Measurements from ENCODE around the gene PTPN14. TPM values are rescaled to one million over a fixed set of nuclear protein-coding genes. Genes with fewer than 3 reads are reported as not detected.
A peak's percentile ranks its signal among the peaks of the same experiment; 100 is the strongest.

The PTPN14 gene
- total RNA-seq, 1 donor from 2014 or later = 136 TPM

- TF ChIP-seq, protein P1, sequence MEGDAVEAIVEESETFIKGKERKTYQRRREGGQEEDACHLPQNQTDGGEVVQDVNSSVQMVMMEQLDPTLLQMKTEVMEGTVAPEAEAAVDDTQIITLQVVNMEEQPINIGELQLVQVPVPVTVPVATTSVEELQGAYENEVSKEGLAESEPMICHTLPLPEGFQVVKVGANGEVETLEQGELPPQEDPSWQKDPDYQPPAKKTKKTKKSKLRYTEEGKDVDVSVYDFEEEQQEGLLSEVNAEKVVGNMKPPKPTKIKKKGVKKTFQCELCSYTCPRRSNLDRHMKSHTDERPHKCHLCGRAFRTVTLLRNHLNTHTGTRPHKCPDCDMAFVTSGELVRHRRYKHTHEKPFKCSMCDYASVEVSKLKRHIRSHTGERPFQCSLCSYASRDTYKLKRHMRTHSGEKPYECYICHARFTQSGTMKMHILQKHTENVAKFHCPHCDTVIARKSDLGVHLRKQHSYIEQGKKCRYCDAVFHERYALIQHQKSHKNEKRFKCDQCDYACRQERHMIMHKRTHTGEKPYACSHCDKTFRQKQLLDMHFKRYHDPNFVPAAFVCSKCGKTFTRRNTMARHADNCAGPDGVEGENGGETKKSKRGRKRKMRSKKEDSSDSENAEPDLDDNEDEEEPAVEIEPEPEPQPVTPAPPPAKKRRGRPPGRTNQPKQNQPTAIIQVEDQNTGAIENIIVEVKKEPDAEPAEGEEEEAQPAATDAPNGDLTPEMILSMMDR (IDR thresholded peaks at IDR 0.05) = no peak
- no peak for DNase-seq (ENCODE audit: low spot score)
- no peak overlapping the region for H3K27ac Mint-ChIP-seq (ENCODE audit: unreplicated experiment)
- H3K4me1 Mint-ChIP-seq (ENCODE audit: low read depth) = peaks cover 64% of the 10 kb centered on the region
- no peaks in the 10 kb centered on the region for H3K27me3 Mint-ChIP-seq (ENCODE audit: low read depth)
- no peaks in the 10 kb centered on the region for H3K9me3 Mint-ChIP-seq (ENCODE audit: low read depth)
- H3K4me3 Mint-ChIP-seq (ENCODE audit: unreplicated experiment) = no peak overlapping the region
- peaks cover 7% of the 10 kb centered on the region for H3K36me3 Mint-ChIP-seq (ENCODE audit: low read depth)
Measured at GRCh38 chr1:214462882-214463281, 88.5 kb downstream of the PTPN14 start.

- H3K9me3 Mint-ChIP-seq (ENCODE audit: low read depth) = no peaks in the 10 kb centered on the region
- H3K4me1 Mint-ChIP-seq (ENCODE audit: low read depth) = peaks cover 57% of the 10 kb centered on the region
- H3K27ac Mint-ChIP-seq (ENCODE audit: unreplicated experiment) = no peak overlapping the region
- H3K36me3 Mint-ChIP-seq (ENCODE audit: low read depth) = peaks cover 7% of the 10 kb centered on the region
- H3K27me3 Mint-ChIP-seq (ENCODE audit: low read depth) = no peaks in the 10 kb centered on the region
- TF ChIP-seq, protein P1 (IDR thresholded peaks at IDR 0.05) = no peak
- H3K4me3 Mint-ChIP-seq (ENCODE audit: unreplicated experiment) = no peak overlapping the region
- no peak for DNase-seq (ENCODE audit: low spot score)
Measured at GRCh38 chr1:214461305-214461704, 90.1 kb downstream of the PTPN14 start.

- Mint-ChIP-seq H3K4me1 (ENCODE audit: low read depth) (peaks cover 63% of the 10 kb centered on the region), H3K27me3 (ENCODE audit: low read depth) (no peaks in the 10 kb centered on the region), H3K9me3 (ENCODE audit: low read depth) (no peaks in the 10 kb centered on the region), H3K36me3 (ENCODE audit: low read depth) (peaks cover 7% of the 10 kb centered on the region), H3K27ac (ENCODE audit: unreplicated experiment) (peak overlapping the region; percentile 76), H3K4me3 (ENCODE audit: unreplicated experiment) (no peak overlapping the region)
- TF ChIP-seq, protein P1 (IDR thresholded peaks at IDR 0.05) = no peak
- DNase-seq (ENCODE audit: low spot score) = no peak
Measured at GRCh38 chr1:214460304-214460916, 91.0 kb downstream of the PTPN14 start.

DNA sequence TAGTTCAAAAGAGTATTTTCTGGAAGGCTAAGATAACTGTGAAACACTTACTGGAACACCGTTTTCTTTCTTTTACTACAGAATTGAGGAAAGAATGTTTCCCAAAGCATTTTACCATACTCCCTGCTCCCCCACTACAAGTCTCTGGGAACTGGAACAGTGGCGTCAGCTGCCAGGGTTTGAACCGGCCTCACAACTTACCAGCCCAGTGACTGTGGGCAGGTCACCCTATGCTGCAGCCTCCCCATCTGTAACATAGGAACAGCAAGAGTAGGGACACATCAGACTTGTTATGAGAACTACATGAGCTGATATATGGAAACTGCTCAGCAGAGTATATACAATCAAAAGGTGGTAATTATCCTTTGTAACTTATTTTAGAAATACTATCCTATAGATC is 91.5 kb downstream of the PTPN14 start:
- Mint-ChIP-seq H3K4me3 (ENCODE audit: unreplicated experiment) (no peak overlapping the region), H3K4me1 (ENCODE audit: low read depth) (peaks cover 68% of the 10 kb centered on the region), H3K9me3 (ENCODE audit: low read depth) (no peaks in the 10 kb centered on the region), H3K27me3 (ENCODE audit: low read depth) (no peaks in the 10 kb centered on the region), H3K27ac (ENCODE audit: unreplicated experiment) (peak overlapping the region; percentile 76), H3K36me3 (ENCODE audit: low read depth) (peaks cover 7% of the 10 kb centered on the region)
- TF ChIP-seq, protein P1 (IDR thresholded peaks at IDR 0.05) = no peak
- no peak for DNase-seq (ENCODE audit: low spot score)

GRCh38 chr1:214458541-214458940 is 92.9 kb downstream of the PTPN14 start:
- DNase-seq (ENCODE audit: low spot score) = no peak
- Mint-ChIP-seq H3K4me3 (ENCODE audit: unreplicated experiment) (no peak overlapping the region), H3K27me3 (ENCODE audit: low read depth) (no peaks in the 10 kb centered on the region), H3K4me1 (ENCODE audit: low read depth) (peaks cover 67% of the 10 kb centered on the region), H3K9me3 (ENCODE audit: low read depth) (no peaks in the 10 kb centered on the region), H3K27ac (ENCODE audit: unreplicated experiment) (peak overlapping the region; percentile 71), H3K36me3 (ENCODE audit: low read depth) (peaks cover 4% of the 10 kb centered on the region)
- TF ChIP-seq, protein P1 (IDR thresholded peaks at IDR 0.05) = no peak
